Measurements from ENCODE around the gene NAP1L4.

The NAP1L4 gene

GRCh38 chr11:2902784-2903671 lies 89.1 kb downstream of the NAP1L4 start:
- DNase-seq: no peak

DNA sequence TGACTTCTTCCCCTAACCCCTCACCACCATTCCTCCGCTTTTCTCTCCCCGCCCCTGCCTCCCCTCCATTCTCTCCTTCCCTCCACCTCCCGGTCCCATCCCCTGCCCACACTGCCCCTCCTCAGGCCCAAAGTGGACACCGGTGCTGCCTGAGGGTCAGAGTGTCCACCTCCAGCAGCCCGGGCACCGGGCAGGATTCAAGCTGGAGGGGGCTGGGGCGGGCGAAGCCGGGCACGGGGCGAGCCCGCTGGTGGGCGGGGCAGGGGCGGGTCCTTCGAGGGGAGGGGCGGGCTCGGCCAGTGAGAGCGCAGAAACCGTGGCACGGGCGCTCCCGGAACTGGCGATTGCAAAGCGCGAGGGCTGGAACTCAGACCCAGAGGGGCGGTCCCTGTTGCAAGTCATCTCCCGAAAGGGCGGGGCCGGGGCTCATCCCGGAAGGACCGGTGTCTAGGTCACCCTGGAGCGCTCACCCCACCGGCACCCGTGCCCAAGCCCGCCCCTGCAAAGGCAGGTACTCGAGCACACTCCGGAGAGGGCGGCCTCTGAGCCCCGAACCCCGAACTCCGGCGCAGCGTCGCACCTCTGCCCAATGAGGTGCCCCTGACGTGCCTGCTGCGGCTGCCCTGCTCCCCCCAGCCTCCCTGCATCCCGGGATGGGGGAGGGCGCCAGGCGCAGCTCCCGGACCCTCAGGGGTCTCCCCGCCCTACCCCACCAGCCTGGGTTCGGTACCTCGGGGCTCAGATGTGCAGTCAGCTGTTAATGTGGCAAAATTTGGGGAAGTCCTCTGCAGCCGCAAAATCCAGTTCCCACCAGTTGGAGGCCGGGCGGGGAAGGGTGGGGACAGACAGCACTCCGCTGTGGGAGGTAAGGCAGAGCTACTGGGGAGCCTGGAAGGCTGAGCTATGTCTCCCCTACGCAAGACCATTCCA lies 90.0 kb downstream of the NAP1L4 start:
- peak; percentile 98 for DNase-seq

DNA sequence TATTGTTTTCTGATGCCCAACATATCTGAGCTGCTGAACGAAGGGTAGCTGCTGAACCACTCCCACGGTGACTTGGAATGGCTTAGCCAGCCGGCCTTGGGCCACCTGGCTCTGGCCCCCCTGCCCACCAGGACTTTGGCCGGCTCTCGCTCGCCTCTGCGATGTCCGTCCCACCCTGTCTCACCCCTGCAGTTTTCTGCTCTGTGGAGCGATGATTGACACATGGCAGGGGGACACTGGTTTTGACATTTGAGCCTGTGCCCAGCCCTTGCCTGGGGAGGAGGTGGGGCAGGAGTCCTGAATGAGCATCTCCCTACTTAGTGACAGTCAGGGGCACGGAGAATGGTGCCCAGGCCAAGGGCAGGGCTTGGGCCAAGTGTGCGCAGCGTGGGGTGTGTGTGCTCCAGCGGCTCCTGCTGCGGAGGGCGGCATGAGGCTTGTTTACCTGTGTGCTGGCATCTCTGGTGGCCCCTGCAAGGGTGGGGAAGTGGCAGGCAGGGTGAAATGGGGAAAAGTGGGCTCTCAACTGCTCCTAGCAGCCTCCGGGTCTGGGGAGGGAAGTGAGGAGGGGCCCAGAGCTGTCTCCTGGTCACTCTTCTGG lies 90.8 kb downstream of the NAP1L4 start:
- no peak for DNase-seq

GRCh38 chr11:2899080-2899783 lies 92.9 kb downstream of the NAP1L4 start:
- no peak for DNase-seq

GRCh38 chr11:2898366-2899079 lies 93.6 kb downstream of the NAP1L4 start:
- DNase-seq: peak; percentile 92

DNA sequence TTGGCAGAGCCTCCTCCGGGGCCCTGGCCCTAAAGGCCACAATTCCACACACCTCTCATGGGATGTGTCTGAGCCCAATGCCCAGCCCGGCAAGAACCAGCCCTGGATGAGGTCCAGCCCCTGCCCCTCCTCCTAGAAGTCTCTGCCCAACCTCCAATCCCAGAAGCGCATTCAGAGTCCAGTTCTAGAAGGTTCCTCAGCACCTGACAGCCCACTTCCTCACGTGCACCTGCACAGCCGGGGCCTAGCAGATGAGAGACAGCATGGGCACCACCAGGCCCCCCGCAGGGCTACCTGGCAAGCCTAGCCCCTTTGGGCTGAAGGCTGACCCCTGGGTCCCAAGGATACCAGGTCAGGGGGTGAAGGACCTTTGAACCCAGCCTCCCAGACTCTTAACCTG lies 95.1 kb downstream of the NAP1L4 start:
- DNase-seq: no peak

GRCh38 chr11:2896047-2896446 lies 96.1 kb downstream of the NAP1L4 start:
- DNase-seq: no peak

Data from 8988T (cell line).